H4 (cell line): ENCODE data around the gene PLEKHM3. TPM values are rescaled to one million over a fixed set of nuclear protein-coding genes. Genes with fewer than 3 reads are reported as not detected.

Experiments
- DNase-seq: peaks from one replicate; pipeline ENCODE4 v3.0.0-alpha.2; 2015; ENCODE audit warnings: low spot score
- total RNA-seq: library from RNA; depleted of rRNA; stranded (reverse); fragments of >200 nt; shearing (Covaris generic); gene quantifications from 2 replicates; pipeline ENCODE4 v1.2.3, GENCODE V29; 2014; rRNA removed

The PLEKHM3 gene
- total RNA-seq, result 2.2 and 2.8 TPM in 2 replicates

- DNase-seq, result peak; percentile 66
Measured at GRCh38 chr2:208025037-208025813, at the start of gene PLEKHM3. PLEKHM3 (minus strand) TSS chr2:208025527; CDS start chr2:208001639, 23,888 bp downstream.

- DNase-seq, result no peak
Measured at GRCh38 chr2:208074610-208075356, 49.5 kb upstream of the PLEKHM3 start.

GRCh38 chr2:208072250-208072892 lies 47.0 kb upstream of the PLEKHM3 start:
- peak; percentile 58 for DNase-seq

- no peak for DNase-seq
Measured at GRCh38 chr2:208069186-208069585, 43.9 kb upstream of the PLEKHM3 start.

- DNase-seq, result no peak
Measured at GRCh38 chr2:208066016-208066415, 40.7 kb upstream of the PLEKHM3 start.

- no peak for DNase-seq
Measured at GRCh38 chr2:208065476-208065875, 40.1 kb upstream of the PLEKHM3 start.

GRCh38 chr2:208064220-208064961 lies 39.1 kb upstream of the PLEKHM3 start:
- peak; percentile 93 for DNase-seq

- DNase-seq, result no peak
Measured at GRCh38 chr2:208062961-208063360, 37.6 kb upstream of the PLEKHM3 start.

- DNase-seq, result no peak
Measured at GRCh38 chr2:208062113-208062512, 36.8 kb upstream of the PLEKHM3 start.

- DNase-seq, result no peak
Measured at GRCh38 chr2:208057108-208057507, 31.8 kb upstream of the PLEKHM3 start.

- DNase-seq, result no peak
Measured at GRCh38 chr2:208049441-208049840, 24.1 kb upstream of the PLEKHM3 start.

GRCh38 chr2:208049006-208049405 lies 23.7 kb upstream of the PLEKHM3 start:
- DNase-seq, result no peak

GRCh38 chr2:208047840-208048239 lies 22.5 kb upstream of the PLEKHM3 start:
- no peak for DNase-seq

- DNase-seq, result no peak
Measured at GRCh38 chr2:208046686-208047085, 21.4 kb upstream of the PLEKHM3 start.

- no peak for DNase-seq
Measured at GRCh38 chr2:208042450-208042849, 17.1 kb upstream of the PLEKHM3 start.

GRCh38 chr2:208042041-208042440 lies 16.7 kb upstream of the PLEKHM3 start:
- no peak for DNase-seq

GRCh38 chr2:208040199-208041171 lies 15.2 kb upstream of the PLEKHM3 start:
- peak; percentile 66 for DNase-seq

- no peak for DNase-seq
Measured at GRCh38 chr2:208039376-208040110, 14.2 kb upstream of the PLEKHM3 start.

GRCh38 chr2:208037564-208038487 lies 12.5 kb upstream of the PLEKHM3 start:
- DNase-seq, result no peak
